K562 (cell line): ENCODE data around the gene THADA.

Experiments
- CBX2 ChIP-seq: fragments of 200-600 bp; sonication (generic); IDR thresholded peaks from one replicate; pipeline ENCODE4 v1.6.1; 2012; ENCODE audit warnings: mild to moderate bottlenecking, low read length, inconsistent platforms; ENCODE audit not compliant: insufficient read depth, poor library complexity, severe bottlenecking
- TF ChIP-seq, protein P1 (sequence below): fragments of 250-450 bp; sonication (Bioruptor Pico); IDR thresholded peaks from 2 replicates; pipeline ENCODE4 v1.5.0; 2021

DNA sequence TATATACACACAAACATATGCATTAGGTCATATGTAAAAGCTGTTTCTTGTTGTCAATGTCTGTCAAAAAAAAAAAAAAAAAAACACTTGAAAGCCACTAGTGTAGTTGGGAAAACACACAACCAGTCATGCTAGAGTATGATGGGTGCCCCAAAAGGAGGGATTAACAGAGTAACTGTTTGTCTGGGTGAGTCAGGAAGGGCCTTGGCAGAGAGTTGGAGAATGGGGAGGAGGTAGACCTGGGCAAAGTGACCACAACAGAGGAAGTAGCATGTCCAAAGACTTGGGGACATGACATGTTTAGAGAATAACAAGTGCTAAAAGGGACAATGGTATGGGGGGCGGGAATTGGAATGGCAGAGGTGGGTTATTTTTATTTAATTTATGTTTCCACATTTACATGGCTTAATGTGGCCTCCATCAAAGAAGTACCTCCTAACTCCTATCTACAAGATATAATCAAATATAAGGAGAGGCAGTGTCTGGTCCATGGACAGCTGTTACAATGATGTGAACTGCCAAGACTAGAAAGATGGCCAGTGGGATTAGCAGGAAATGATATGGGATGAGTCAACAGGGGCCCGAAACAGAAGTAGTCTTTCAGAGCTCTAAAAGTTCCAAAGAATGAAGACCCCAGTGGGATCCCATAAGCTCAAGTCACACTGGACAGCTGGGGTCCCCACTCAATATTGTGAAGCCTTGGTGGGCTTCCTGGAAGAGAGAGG is 269.6 kb downstream of the THADA start:
- no peak for TF ChIP-seq CBX2
- TF ChIP-seq, protein P1, sequence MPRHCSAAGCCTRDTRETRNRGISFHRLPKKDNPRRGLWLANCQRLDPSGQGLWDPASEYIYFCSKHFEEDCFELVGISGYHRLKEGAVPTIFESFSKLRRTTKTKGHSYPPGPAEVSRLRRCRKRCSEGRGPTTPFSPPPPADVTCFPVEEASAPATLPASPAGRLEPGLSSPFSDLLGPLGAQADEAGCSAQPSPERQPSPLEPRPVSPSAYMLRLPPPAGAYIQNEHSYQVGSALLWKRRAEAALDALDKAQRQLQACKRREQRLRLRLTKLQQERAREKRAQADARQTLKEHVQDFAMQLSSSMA (CRISPR knock-in tag), result no peak
